ENCODE results near the gene TMEM106B.

TMEM106B gene

GRCh38 chr7:12228024-12228423, 16.9 kb downstream of the TMEM106B start:
- no peak for DNase-seq (ENCODE audit: low read depth)

GRCh38 chr7:12229046-12229445, 18.0 kb downstream of the TMEM106B start:
- DNase-seq (ENCODE audit: low read depth): no peak

- no peak for DNase-seq (ENCODE audit: low read depth)
Observed at GRCh38 chr7:12231097-12231496, 20.0 kb downstream of the TMEM106B start.

GRCh38 chr7:12233175-12233574, 22.1 kb downstream of the TMEM106B start:
- no peak for DNase-seq (ENCODE audit: low read depth)

GRCh38 chr7:12234334-12234865, 23.3 kb downstream of the TMEM106B start:
- DNase-seq (ENCODE audit: low read depth): no peak

GRCh38 chr7:12235970-12236369, 24.9 kb downstream of the TMEM106B start:
- DNase-seq (ENCODE audit: low read depth): no peak

GRCh38 chr7:12237007-12237406, 25.9 kb downstream of the TMEM106B start:
- no peak for DNase-seq (ENCODE audit: low read depth)

GRCh38 chr7:12239806-12240205, 28.7 kb downstream of the TMEM106B start:
- no peak for DNase-seq (ENCODE audit: low read depth)

GRCh38 chr7:12244129-12244528, 33.0 kb downstream of the TMEM106B start:
- peak; percentile 67 for DNase-seq (ENCODE audit: low read depth)

- DNase-seq (ENCODE audit: low read depth): no peak
Observed at GRCh38 chr7:12244694-12245093, 33.6 kb downstream of the TMEM106B start.

- DNase-seq (ENCODE audit: low read depth): no peak
Observed at GRCh38 chr7:12249706-12250105, 38.6 kb downstream of the TMEM106B start.

GRCh38 chr7:12250232-12250631, 39.1 kb downstream of the TMEM106B start:
- DNase-seq (ENCODE audit: low read depth): no peak

GRCh38 chr7:12256090-12256489, 45.0 kb downstream of the TMEM106B start:
- DNase-seq (ENCODE audit: low read depth): peak; percentile 75

- DNase-seq (ENCODE audit: low read depth): peak; percentile 66
Observed at GRCh38 chr7:12257582-12257981, 46.5 kb downstream of the TMEM106B start.

GRCh38 chr7:12258074-12258473, 47.0 kb downstream of the TMEM106B start:
- DNase-seq (ENCODE audit: low read depth): no peak

- no peak for DNase-seq (ENCODE audit: low read depth)
Observed at GRCh38 chr7:12267542-12267941, 56.4 kb downstream of the TMEM106B start.

GRCh38 chr7:12269100-12269895, 58.2 kb downstream of the TMEM106B start:
- DNase-seq (ENCODE audit: low read depth): no peak

- DNase-seq (ENCODE audit: low read depth): peak; percentile 60
Observed at GRCh38 chr7:12281038-12281437, 69.9 kb downstream of the TMEM106B start.

- no peak for DNase-seq (ENCODE audit: low read depth)
Observed at GRCh38 chr7:12287901-12288300, 76.8 kb downstream of the TMEM106B start.

GRCh38 chr7:12289996-12290395, 78.9 kb downstream of the TMEM106B start:
- DNase-seq (ENCODE audit: low read depth): no peak

- DNase-seq (ENCODE audit: low read depth): no peak
Observed at GRCh38 chr7:12290761-12291160, 79.7 kb downstream of the TMEM106B start.

- peak; percentile 11 for DNase-seq (ENCODE audit: low read depth)
Observed at GRCh38 chr7:12291870-12292269, 80.8 kb downstream of the TMEM106B start.
